Right lobe of liver (tissue), 4 donors: Measurements from ENCODE around the gene CBLL1.

Experiments used
- POLR2A ChIP-seq: fragments of 450-650 bp; IDR thresholded peaks from one replicate; pipeline ENCODE4 v1.6.1; 2017; ENCODE audit warnings: antibody characterized with exemption, mild to moderate bottlenecking
- TF ChIP-seq, protein P1 (sequence below), 4 donors: fragments of 200-600 bp in 3 of 4; fragments of 450-650 bp in 1 of 4; IDR thresholded peaks; one replicate each; pipeline versions ENCODE4 v1.5.1 to v1.8.0; 2016 to 2022; ENCODE audit warnings: antibody characterized with exemption in 4 of 4, mild to moderate bottlenecking in 2 of 4
- donor health status: DM: no; HTN: no; CAD: no.
- donor health status: DM: no; HTN: no; CAD: no.
- donor health status: DM: no; HTN: yes; CAD: no.

DNA sequence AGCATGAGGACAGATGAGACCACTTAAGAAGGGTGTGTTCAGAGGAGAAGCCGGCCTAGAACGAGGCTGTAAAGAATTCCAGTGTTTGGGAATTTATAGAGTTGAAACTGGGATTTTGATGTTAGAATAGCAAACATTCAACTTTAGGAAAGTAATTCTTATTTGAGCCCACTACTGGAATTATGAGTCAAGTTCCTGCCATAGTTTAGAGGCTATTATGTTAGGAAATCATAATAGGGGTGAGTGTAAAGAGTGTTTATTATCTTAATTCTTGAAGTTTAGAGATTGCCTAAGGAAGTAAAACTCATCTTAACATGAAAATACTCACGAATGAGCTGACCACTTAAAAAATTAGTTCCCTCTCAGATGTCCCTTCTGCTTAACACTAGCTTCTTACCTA, 2.1 kb downstream of the CBLL1 start:
- TF ChIP-seq, protein P1, sequence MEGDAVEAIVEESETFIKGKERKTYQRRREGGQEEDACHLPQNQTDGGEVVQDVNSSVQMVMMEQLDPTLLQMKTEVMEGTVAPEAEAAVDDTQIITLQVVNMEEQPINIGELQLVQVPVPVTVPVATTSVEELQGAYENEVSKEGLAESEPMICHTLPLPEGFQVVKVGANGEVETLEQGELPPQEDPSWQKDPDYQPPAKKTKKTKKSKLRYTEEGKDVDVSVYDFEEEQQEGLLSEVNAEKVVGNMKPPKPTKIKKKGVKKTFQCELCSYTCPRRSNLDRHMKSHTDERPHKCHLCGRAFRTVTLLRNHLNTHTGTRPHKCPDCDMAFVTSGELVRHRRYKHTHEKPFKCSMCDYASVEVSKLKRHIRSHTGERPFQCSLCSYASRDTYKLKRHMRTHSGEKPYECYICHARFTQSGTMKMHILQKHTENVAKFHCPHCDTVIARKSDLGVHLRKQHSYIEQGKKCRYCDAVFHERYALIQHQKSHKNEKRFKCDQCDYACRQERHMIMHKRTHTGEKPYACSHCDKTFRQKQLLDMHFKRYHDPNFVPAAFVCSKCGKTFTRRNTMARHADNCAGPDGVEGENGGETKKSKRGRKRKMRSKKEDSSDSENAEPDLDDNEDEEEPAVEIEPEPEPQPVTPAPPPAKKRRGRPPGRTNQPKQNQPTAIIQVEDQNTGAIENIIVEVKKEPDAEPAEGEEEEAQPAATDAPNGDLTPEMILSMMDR (IDR thresholded peaks at IDR 0.05) = no peak
- no peak for TF ChIP-seq POLR2A
